SIG-M5 treated with dmso at 0.1 percent for 504 hours (cell line): ENCODE results near the gene UBE2G1.
"Not testable (repeated sequence)": the region's sequence is repeated elsewhere in the genome, so short reads cannot be mapped to it uniquely, and the experiment has no call there.

Experiments
- DNase-seq: peaks from one replicate; lab custom pipeline; 2025; ENCODE audit not compliant: unreplicated experiment; lab: John Stamatoyannopoulos, UW

The UBE2G1 gene

GRCh38 chr17:4255271-4255670 is 111.2 kb downstream of the UBE2G1 start:
- not testable (repeated sequence) for DNase-seq

DNA sequence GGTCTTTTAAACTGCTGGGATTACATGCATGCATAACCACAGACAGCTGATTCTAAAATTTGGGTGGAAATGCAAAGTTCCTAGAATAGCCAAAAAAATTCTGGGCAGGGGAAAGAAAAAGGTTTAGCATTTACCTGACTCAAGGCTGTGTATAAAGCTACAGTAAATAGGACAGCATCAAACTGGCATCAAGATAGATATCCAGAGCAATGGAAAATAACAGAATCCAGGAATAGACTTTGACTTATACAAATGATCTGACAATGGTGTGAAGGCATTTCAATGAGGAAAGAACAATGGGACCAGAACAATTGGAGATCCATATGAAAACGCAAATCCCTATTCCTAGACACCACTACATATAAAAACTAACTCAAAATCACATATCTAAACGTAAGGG is 115.6 kb downstream of the UBE2G1 start:
- no peak for DNase-seq

DNA sequence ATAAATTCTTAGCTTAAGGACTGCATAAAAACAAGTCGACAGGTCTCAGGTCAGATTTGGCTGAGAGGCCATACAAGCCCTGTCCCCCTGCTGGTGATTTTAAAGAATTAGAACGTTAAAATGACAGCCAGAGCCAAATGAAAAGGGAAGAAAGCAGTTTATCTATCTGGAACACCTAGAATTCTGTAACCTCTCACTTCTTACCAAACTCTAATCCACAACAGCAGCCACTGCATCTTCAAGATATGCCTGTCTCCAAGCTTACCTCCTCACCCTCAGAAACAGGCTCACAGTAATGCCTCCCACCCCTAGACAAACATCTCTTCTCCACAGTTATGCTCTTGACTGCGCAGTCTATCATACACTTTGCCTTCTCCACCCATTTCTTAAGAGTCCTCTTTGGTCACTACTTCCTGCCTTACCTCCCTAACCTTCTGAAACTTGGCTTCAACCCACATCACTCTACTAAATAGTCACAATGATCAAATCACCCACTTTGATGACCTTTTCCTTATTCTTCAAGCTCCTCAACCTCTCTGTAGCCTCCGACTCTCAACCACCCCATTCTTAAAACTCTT is 116.9 kb downstream of the UBE2G1 start:
- DNase-seq = peak; percentile 59

DNA sequence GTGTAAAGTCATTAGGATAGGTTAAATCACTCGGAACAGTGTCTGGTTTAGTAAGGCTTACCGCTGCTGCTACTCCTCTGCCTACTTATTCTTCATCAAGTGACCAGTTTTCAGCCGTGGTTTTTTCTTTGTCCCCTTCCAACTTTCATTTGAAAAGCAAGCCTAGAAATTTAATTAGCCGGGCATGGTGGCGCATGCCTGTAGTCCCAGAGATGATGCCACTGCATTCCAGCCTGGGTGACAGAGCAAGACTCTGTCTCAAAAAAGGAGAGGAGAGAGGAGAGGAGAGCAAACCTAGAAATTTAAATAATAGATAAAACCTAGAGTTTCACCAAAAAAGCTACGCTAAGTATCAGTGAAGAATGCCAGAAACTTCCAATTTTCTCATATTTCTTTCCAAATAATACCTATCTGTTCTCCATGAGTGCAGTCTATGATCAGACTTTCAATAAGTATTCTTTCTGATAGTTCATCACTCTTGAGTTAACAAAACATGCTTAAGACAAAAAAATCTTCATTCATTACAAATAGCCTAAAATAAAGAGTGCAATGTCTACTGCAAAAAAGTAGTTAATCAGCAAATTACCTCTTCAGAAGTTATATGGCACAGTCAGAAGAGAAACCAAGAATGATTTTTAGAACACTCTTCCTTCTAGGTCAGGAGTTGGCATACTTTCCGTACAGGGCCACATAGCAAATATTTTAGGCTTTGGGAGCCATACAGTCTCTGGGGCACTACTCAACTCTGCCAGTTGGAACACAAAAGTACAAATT is 117.8 kb downstream of the UBE2G1 start:
- no peak for DNase-seq

- peak; percentile 28 for DNase-seq
Observed at GRCh38 chr17:4247971-4248388, 118.5 kb downstream of the UBE2G1 start.

DNA sequence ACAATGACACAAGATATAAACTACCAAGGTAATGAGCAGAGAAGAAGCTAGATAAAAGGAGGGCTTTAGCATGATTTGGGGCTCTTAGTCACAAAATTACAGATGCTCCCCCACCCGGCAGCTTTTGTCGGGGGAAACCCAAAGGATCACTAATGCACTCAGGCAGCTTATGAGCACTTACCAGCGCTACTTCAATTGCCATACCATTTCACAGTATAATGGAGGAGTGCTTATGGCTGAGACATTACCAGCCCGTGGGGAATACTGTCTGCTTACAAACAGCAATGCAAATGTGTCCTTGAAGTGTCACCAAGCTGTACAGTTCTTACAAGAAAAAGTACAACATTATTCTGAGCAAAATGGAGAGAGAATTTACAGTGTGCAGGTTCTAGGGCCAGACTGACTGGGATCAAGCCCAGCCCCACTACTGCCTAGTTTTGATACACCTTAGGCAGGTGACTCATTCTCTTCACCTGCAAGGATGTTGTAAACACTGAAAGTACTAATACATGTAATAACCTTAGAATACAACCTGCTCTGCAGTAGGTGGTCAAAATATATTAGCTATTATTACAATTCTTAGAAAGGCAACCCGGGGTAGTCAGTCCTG is 119.0 kb downstream of the UBE2G1 start:
- DNase-seq = no peak

DNA sequence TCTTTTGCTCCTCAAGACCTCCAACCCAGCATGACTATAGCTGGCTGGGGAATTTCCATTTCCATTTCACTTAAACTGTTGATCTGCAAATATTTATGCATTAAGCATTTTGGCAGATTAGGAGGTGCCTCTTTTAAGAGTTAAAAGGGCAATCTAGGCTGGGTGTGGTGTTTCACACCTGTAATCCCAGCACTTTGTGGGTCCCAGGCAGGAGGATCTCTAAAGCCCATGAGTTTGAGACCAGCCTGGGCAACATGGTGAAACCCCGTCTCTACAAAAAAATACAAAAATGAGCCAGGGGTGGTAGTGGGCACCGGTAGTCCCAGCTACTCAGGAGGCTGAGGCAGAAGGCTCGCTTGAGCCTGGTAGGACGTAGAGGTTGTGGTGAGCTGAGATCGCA is 119.8 kb downstream of the UBE2G1 start:
- DNase-seq = no peak

DNA sequence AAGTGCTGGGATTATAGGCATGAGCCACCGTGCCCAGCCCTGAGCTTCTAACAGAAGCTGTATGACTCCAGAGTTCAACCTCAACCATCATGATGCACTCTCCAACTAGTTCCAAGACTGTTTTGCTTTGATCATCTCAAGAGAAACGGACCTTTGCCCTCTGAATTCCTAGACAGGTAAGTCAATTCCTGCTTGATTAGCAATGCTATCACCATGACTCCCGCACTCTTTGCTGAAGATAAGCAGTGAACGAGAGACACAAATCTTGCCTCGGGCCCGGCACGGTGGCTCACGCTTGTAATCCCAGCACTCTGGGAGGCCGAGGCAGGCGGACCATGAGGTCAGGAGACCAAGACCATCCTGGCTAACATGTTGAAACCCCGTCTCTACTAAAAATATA is 124.9 kb downstream of the UBE2G1 start:
- DNase-seq = no peak

DNA sequence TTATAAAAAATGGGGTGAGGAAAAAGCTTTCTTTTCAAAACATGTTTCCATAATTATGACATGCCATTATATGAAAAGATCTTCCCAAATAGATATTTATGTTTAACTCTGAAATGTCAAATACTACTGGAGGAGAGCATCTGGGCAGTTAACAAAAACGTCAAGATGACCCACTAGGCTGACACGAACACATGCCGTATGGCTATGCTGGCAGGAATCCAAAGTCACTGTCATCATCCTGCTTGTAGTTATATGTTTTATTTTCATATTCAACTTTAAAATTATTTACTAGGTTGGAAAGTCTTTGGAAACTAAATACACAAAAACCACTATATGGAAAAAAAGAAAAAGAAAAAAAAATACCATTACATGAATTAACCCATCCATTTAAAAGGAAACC is 130.0 kb downstream of the UBE2G1 start:
- DNase-seq = no peak

DNA sequence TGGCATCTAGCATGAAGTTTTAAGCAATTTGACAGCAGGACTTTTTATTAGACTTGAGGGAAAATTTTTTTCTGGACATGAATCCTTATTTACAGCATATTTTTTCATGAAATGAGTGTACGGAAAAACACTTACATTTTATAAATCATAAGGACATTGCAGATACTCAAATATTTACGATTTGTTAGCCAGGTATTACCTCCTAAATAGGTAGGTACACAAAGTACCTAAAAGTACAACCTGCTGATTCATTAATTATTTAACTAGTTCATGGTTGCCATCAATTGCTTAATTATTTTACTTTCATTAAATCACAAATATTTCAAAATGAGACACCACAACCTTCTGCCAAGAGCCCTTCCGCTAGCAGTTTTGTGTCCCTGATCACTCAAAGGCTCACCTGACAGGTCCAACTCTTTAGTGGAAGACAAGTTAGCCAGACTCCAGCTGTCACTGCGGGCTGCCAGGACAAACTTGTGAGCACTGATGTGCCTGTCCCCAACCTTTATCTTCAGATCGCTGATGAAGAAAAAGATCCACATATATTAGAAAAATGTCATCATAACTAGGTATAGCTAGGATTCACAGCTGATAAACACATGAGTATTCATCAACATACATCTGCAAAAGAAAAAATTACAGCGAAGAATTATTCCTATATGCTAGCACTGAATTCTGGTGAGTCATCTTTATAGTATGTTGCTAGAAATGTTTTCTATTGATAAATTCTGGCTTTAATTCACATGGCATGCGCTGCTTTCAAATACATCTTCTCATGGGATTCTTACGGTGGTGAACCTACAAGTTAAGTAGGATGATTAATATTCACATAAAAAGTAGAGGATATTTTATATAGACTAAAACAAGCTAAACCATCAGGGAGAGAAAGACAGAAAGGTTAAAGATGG is 130.8 kb downstream of the UBE2G1 start:
- DNase-seq = no peak

DNA sequence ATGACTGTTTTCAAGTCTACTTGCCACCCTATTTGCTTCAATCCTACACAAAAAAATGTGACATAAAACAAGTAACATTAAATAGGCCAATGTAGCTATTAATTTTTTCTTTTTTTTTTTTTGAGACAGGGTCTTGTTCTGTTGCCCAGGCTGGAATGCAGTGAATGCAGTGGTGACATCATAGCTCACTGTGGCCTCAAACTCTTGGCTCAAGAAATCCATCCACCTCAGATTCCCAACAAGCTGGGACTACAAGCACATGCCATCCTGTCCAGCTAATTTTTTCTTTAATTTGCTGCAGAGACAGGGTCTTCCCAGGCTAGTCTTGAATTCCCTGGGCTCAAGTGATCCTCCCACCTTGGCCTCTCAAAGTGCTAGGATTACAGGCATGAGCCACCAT is 132.1 kb downstream of the UBE2G1 start:
- DNase-seq = no peak

- DNase-seq = no peak
Observed at GRCh38 chr17:4233668-4234258, 132.7 kb downstream of the UBE2G1 start.

GRCh38 chr17:4232168-4232813 is 134.2 kb downstream of the UBE2G1 start:
- DNase-seq = no peak

- no peak for DNase-seq
Observed at GRCh38 chr17:4229627-4230541, 136.6 kb downstream of the UBE2G1 start.

- DNase-seq = no peak
Observed at GRCh38 chr17:4221899-4222659, 144.4 kb downstream of the UBE2G1 start.

- no peak for DNase-seq
Observed at GRCh38 chr17:4221163-4221562, 145.3 kb downstream of the UBE2G1 start.

GRCh38 chr17:4220655-4221054 is 145.8 kb downstream of the UBE2G1 start:
- DNase-seq = no peak
